HepG2 (cell line): ENCODE results near the gene CEACAM18. TPM values are rescaled to one million over a fixed set of nuclear protein-coding genes. Genes with fewer than 3 reads are reported as not detected.

ENCODE experiments used
- ATAC-seq: fragments of 200-7000 bp; cut with Tn5 transposase; 3 replicates; pipeline ENCODE4 v1.9.1; 2020; ENCODE audit warnings: mild to moderate bottlenecking, moderate library complexity
- BruUV-seq: library from RNA; stranded (reverse); fragments of 400-500 nt; replicated peaks from 2 replicates; lab custom pipeline; 2021; lab: Mats Ljungman, UMichigan
- CTCF ChIA-PET: fragments of 300-600 bp; formaldehyde crosslinking; extraction: SDS; loops from one replicate; lab custom pipeline; 2021; ENCODE audit warnings: low total read pairs, inconsistent platforms, low intra/inter-chr PET ratio; lab: Yijun Ruan, JAX
- POLR2A ChIA-PET: fragments of 350-600 bp; sonication (Branson Sonifier 250); formaldehyde crosslinking; loops from one replicate; lab custom pipeline; 2020; ENCODE audit warnings: antibody characterized with exemption, inconsistent platforms; lab: Yijun Ruan, JAX
- DNase-seq: peaks from one replicate; pipeline ENCODE4 v3.0.0-alpha.2; 2015; ENCODE audit warnings: low spot score
- FAIRE-seq: peaks from 3 replicates; lab custom pipeline; 2011; peaks lifted over from hg19 to GRCh38; lab: Jason Lieb, UNC
- H2AFZ ChIP-seq: one replicate; pipeline ENCODE4 v1.6.1; 2011; ENCODE audit warnings: low read length, inconsistent platforms
- H3K27ac ChIP-seq: fragments of 300-600 bp; 3 replicates; pipeline ENCODE4 v1.8.0; 2011; ENCODE audit warnings: mixed run types, mild to moderate bottlenecking, mixed read lengths, low read length, inconsistent platforms; ENCODE audit not compliant: insufficient read depth; ENCODE audit errors: extremely low read length
- H3K27me3 ChIP-seq, 2 experiments: fragments of 200-600 bp in 1 of 2; 2 replicates in 1 of 2; 3 replicates in 1 of 2; pipeline versions ENCODE4 v1.6.0 to v1.8.0; 2011; ENCODE audit warnings: low read length in 2 of 2, mild to moderate bottlenecking in 2 of 2, moderate library complexity in 2 of 2, inconsistent platforms in 1 of 2; ENCODE audit not compliant: insufficient read depth in 2 of 2, control insufficient read depth in 1 of 2
- H3K36me3 ChIP-seq, 2 experiments: fragments of 200-600 bp in 1 of 2; replicated peaks in 1 of 2; 2 replicates in 1 of 2; 3 replicates in 1 of 2; pipeline versions ENCODE4 v1.5.1 to v1.8.0; 2011; ENCODE audit warnings: low read length in 2 of 2, inconsistent platforms in 1 of 2; ENCODE audit not compliant: insufficient read depth in 2 of 2, control insufficient read depth in 1 of 2
- H3K4me1 ChIP-seq: 2 replicates; pipeline ENCODE4 v1.5.1; 2012; ENCODE audit warnings: low read length, inconsistent platforms; ENCODE audit not compliant: insufficient read depth
- H3K4me2 ChIP-seq: 2 replicates; pipeline ENCODE4 v1.6.0; 2011; ENCODE audit warnings: low read depth, low read length, inconsistent platforms
- H3K4me3 ChIP-seq, 3 experiments: fragments of 200-600 bp in 1 of 3; sonication (generic), shearing (Covaris generic) in 1 of 3; replicated peaks in 1 of 3; 2 replicates each; pipeline ENCODE4 v1.5.1; 2011 to 2016; ENCODE audit warnings: low read length in 3 of 3, inconsistent platforms in 2 of 3, low read depth in 2 of 3, mild to moderate bottlenecking in 2 of 3, control low read depth in 1 of 3, mixed read lengths in 1 of 3; ENCODE audit not compliant: insufficient read depth in 1 of 3
- H3K79me2 ChIP-seq: one replicate; pipeline ENCODE4 v1.6.1; 2011; ENCODE audit warnings: low read length, inconsistent platforms; ENCODE audit not compliant: insufficient read depth
- H3K9ac ChIP-seq: 2 replicates; pipeline ENCODE4 v1.6.0; 2011; ENCODE audit warnings: mild to moderate bottlenecking, low read depth, low read length, inconsistent platforms; ENCODE audit not compliant: insufficient read depth
- H3K9me3 ChIP-seq: 2 replicates; pipeline ENCODE4 v1.5.1; 2012; ENCODE audit warnings: mild to moderate bottlenecking, low read length
- H4K20me1 ChIP-seq: 2 replicates; pipeline ENCODE4 v1.6.0; 2011; ENCODE audit warnings: inconsistent platforms, mild to moderate bottlenecking, low read length, moderate library complexity; ENCODE audit not compliant: insufficient read depth
- HHEX ChIP-seq: IDR thresholded peaks from 2 replicates; pipeline ENCODE4 v1.6.1; 2016; ENCODE audit warnings: control low read depth
- NCOR1 ChIP-seq: fragments of 200-600 bp; sonication (generic); IDR thresholded peaks from 2 replicates; pipeline ENCODE4 v1.7.0; 2017; ENCODE audit warnings: antibody characterized with exemption, low read length, borderline replicate concordance
- PAX8 ChIP-seq: sonication (generic); formaldehyde crosslinking; IDR thresholded peaks from 2 replicates; pipeline ENCODE4 v1.8.0; 2022; ENCODE audit warnings: mild to moderate bottlenecking, missing genetic modification reagents, borderline replicate concordance
- POLR2G ChIP-seq: fragments of 200-400 bp; formaldehyde crosslinking; IDR thresholded peaks from 2 replicates; pipeline ENCODE4 v1.6.1; 2018; ENCODE audit warnings: mild to moderate bottlenecking, low read depth, low read length, moderate library complexity
- RELA ChIP-seq: sonication (generic); formaldehyde crosslinking; IDR thresholded peaks from 2 replicates; pipeline ENCODE4 v1.4.0; 2020; ENCODE audit warnings: missing genetic modification reagents
- ZFP36L2 ChIP-seq: sonication (generic); formaldehyde crosslinking; IDR thresholded peaks from 2 replicates; pipeline ENCODE4 v1.4.0; 2020; ENCODE audit warnings: missing genetic modification reagents
- ZNF569 ChIP-seq: sonication (generic); formaldehyde crosslinking; IDR thresholded peaks from 2 replicates; pipeline ENCODE4 v1.5.0; 2020; ENCODE audit warnings: mild to moderate bottlenecking, missing genetic modification reagents, moderate library complexity, borderline replicate concordance
- WGBS: methylation state at CpG from one replicate; pipeline ENCODE4 v1.1.6; 2017; ENCODE audit warnings: low lambda C conversion rate; 5-methylcytosine and 5-hydroxymethylcytosine counted together
- in situ Hi-C: cut with HindIII; loops from 2 replicates; pipeline ENCODE4 v1.10.0; 2017; ENCODE audit warnings: low pct_unique_long_range_greater_than_20kb; ENCODE audit not compliant: extremely low pct_ligation_motif_present
- intact Hi-C: fragments of 100-400 bp; cut with micrococcal nuclease; formaldehyde crosslinking; loops from one replicate; pipeline ENCODE4 v1.10.0; 2022; ENCODE audit not compliant: unreplicated experiment
- polyA plus RNA-seq, 8 experiments: library from polyadenylated mRNA; depleted of rRNA in 3 of 8; stranded (reverse) in 7 of 8; unstranded in 1 of 8; fragments of >200 nt; fragmentation: Illumina TruSeq in 4 of 8; extraction: Trizol in 4 of 8; gene quantifications; 2 replicates each; pipeline versions ENCODE4 v1.2.1 to v1.2.3, GENCODE V29; 2011 to 2016; ENCODE audit warnings: low read depth in 4 of 8, missing spikeins in 1 of 8, mixed read lengths in 1 of 8; ENCODE audit not compliant: insufficient read depth in 1 of 8
- total RNA-seq, 5 experiments: library from RNA; depleted of rRNA; stranded (reverse); fragments of >200 nt; fragmentation: Illumina TruSeq; extraction: Trizol; gene quantifications; 2 replicates each; pipeline ENCODE4 v1.2.3, GENCODE V29; 2016; ENCODE audit warnings: low read depth in 1 of 5
- TF ChIP-seq, protein P1 (sequence below): sonication (generic); formaldehyde crosslinking; IDR thresholded peaks from 2 replicates; pipeline ENCODE4 v1.5.0; 2020; ENCODE audit warnings: mild to moderate bottlenecking, missing genetic modification reagents, borderline replicate concordance
- TF ChIP-seq, protein P2 (sequence below): sonication (generic); formaldehyde crosslinking; IDR thresholded peaks from 2 replicates; pipeline ENCODE4 v1.4.0; 2020; ENCODE audit warnings: missing genetic modification reagents

Gene CEACAM18
- total and polyA plus RNA-seq, 2 of the 13 experiments (the other 11 are each of a cell fraction or from before 2014, with no cell fraction given) = not detected

DNA sequence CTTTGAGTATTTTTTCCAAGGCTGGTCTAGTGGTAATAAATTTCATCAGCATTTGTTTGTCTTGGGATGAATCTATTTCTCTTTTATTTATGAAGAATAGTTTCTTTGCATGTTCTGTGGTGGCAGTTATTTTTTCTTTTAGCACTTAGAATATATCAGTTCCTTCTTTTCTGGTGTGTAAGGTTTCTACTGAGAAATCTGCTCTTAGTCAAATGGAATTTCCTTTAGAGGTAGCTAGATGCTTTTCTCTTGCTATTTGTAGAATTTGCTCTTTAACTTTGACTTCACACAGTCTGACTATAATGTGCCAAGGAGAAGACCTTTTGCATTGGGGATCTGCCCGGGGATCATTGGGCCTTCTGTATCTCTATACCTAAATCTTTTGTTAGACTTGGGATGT lies 57.2 kb downstream of the CEACAM18 start:
- Histone ChIP-seq H3K4me3 (no peak overlapping the region), H3K9ac (no peak overlapping the region), H4K20me1 (no peaks in the 10 kb centered on the region), H3K4me1 (no peaks in the 10 kb centered on the region), H3K4me2 (no peak overlapping the region), H3K79me2 (no peaks in the 10 kb centered on the region), H3K9me3 (no peaks in the 10 kb centered on the region), H2AFZ (no peak overlapping the region), H3K27me3 (peaks cover 1 to 5% of the 10 kb centered on the region in 2 experiments; a peak in 3 of 5 replicates), H3K36me3 (no peaks in the 10 kb centered on the region), H3K27ac (no peak overlapping the region)
- WGBS = 3% methylated on average over 1 of the region's 1 CpG
- ChIA-PET POLR2A (no interaction called here), CTCF (no interaction called here)
- TF ChIP-seq POLR2G (no peak), HHEX (CRISPR knock-in tag) (no peak), RELA (no peak)
- no peak for DNase-seq
- in situ Hi-C loops (no loop called here), intact Hi-C loops (no loop called here)
- no peak for FAIRE-seq
- no TSS peak for BruUV-seq
- no peak for ATAC-seq

DNA sequence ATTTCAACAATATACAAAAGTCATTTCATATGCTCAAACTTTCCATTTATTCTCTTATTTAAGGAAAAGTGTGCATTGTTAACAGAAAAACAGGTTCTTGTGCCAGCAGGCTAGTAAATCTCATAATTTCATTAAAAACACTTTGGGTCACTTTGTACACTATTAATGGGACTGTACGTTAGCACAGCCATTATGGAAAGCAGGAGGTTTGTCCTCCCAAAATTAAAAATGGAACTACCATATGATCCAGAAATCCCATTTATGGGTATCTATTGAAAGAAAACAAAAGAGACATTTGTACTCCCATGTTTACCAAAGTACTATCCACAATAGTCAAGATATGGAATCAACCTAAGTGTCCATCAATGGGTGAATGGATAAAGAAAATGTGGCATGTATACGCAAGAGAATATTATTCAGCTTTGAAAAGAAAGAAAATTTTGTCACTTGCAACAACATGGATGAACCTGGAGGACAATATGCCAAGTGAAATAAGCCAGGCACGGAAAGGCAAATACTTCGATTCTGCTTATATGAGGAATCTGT lies 61.6 kb downstream of the CEACAM18 start:
- H3K4me3 ChIP-seq = no peak overlapping the region
- no TSS peak for BruUV-seq
- DNase-seq (no peak), ATAC-seq (no peak), FAIRE-seq (no peak)
- no peaks in the 10 kb centered on the region for H3K79me2 ChIP-seq
- no peaks in the 10 kb centered on the region; a peak in 2 of 5 replicates for H3K27me3 ChIP-seq
- 14% methylated on average over 4 of the region's 4 CpGs for WGBS
- H3K27ac ChIP-seq = no peak overlapping the region
- intact Hi-C loops = no loop called here
- no peak overlapping the region for H3K4me2 ChIP-seq
- H3K9ac ChIP-seq = no peak overlapping the region
- H2AFZ ChIP-seq = no peak overlapping the region
- H4K20me1 ChIP-seq = no peaks in the 10 kb centered on the region
- no peaks in the 10 kb centered on the region for H3K4me1 ChIP-seq
- ChIA-PET CTCF (no interaction called here), POLR2A (no interaction called here)
- H3K36me3 ChIP-seq = no peaks in the 10 kb centered on the region
- H3K9me3 ChIP-seq = no peaks in the 10 kb centered on the region
- in situ Hi-C loops = no loop called here
- TF ChIP-seq, protein P1, sequence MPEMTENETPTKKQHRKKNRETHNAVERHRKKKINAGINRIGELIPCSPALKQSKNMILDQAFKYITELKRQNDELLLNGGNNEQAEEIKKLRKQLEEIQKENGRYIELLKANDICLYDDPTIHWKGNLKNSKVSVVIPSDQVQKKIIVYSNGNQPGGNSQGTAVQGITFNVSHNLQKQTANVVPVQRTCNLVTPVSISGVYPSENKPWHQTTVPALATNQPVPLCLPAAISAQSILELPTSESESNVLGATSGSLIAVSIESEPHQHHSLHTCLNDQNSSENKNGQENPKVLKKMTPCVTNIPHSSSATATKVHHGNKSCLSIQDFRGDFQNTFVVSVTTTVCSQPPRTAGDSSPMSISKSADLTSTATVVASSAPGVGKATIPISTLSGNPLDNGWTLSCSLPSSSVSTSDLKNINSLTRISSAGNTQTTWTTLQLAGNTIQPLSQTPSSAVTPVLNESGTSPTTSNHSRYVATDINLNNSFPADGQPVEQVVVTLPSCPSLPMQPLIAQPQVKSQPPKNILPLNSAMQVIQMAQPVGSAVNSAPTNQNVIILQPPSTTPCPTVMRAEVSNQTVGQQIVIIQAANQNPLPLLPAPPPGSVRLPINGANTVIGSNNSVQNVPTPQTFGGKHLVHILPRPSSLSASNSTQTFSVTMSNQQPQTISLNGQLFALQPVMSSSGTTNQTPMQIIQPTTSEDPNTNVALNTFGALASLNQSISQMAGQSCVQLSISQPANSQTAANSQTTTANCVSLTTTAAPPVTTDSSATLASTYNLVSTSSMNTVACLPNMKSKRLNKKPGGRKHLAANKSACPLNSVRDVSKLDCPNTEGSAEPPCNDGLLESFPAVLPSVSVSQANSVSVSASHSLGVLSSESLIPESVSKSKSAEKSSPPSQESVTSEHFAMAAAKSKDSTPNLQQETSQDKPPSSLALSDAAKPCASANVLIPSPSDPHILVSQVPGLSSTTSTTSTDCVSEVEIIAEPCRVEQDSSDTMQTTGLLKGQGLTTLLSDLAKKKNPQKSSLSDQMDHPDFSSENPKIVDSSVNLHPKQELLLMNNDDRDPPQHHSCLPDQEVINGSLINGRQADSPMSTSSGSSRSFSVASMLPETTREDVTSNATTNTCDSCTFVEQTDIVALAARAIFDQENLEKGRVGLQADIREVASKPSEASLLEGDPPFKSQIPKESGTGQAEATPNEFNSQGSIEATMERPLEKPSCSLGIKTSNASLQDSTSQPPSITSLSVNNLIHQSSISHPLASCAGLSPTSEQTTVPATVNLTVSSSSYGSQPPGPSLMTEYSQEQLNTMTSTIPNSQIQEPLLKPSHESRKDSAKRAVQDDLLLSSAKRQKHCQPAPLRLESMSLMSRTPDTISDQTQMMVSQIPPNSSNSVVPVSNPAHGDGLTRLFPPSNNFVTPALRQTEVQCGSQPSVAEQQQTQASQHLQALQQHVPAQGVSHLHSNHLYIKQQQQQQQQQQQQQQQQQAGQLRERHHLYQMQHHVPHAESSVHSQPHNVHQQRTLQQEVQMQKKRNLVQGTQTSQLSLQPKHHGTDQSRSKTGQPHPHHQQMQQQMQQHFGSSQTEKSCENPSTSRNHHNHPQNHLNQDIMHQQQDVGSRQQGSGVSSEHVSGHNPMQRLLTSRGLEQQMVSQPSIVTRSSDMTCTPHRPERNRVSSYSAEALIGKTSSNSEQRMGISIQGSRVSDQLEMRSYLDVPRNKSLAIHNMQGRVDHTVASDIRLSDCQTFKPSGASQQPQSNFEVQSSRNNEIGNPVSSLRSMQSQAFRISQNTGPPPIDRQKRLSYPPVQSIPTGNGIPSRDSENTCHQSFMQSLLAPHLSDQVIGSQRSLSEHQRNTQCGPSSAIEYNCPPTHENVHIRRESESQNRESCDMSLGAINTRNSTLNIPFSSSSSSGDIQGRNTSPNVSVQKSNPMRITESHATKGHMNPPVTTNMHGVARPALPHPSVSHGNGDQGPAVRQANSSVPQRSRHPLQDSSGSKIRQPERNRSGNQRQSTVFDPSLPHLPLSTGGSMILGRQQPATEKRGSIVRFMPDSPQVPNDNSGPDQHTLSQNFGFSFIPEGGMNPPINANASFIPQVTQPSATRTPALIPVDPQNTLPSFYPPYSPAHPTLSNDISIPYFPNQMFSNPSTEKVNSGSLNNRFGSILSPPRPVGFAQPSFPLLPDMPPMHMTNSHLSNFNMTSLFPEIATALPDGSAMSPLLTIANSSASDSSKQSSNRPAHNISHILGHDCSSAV = no peak
- TF ChIP-seq, protein P2, sequence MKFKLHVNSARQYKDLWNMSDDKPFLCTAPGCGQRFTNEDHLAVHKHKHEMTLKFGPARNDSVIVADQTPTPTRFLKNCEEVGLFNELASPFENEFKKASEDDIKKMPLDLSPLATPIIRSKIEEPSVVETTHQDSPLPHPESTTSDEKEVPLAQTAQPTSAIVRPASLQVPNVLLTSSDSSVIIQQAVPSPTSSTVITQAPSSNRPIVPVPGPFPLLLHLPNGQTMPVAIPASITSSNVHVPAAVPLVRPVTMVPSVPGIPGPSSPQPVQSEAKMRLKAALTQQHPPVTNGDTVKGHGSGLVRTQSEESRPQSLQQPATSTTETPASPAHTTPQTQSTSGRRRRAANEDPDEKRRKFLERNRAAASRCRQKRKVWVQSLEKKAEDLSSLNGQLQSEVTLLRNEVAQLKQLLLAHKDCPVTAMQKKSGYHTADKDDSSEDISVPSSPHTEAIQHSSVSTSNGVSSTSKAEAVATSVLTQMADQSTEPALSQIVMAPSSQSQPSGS (CRISPR knock-in tag) = no peak
- TF ChIP-seq ZNF569 (CRISPR knock-in tag) (no peak), NCOR1 (no peak), ZFP36L2 (no peak), PAX8 (no peak)
